Gastrocnemius medialis (tissue), 4 donors: Measurements from ENCODE around the gene FBXW2. TPM values are rescaled to one million over a fixed set of nuclear protein-coding genes. Genes with fewer than 3 reads are reported as not detected.

Experiments used
- ATAC-seq, 2 donors: fragments of 150-250 bp; one replicate each; pipeline ENCODE4 v1.9.1; 2016
- DNase-seq, 2 donors: peaks; one replicate each; pipeline ENCODE4 v3.0.0-alpha.2; 2019
- H3K27ac ChIP-seq, 4 donors: fragments of 200-600 bp; sonication (generic); 1 replicate in 1 of 4; 2 replicates in 3 of 4; pipeline ENCODE4 v1.5.1; 2016 to 2018; ENCODE audit warnings: mild to moderate bottlenecking in 2 of 4, moderate library complexity in 1 of 4
- H3K27me3 ChIP-seq, 3 donors: fragments of 200-600 bp; sonication (generic) in 2 of 3; 1 replicate in 1 of 3; 2 replicates in 2 of 3; pipeline versions ENCODE4 v1.5.1 to v1.6.0; 2016 to 2019; ENCODE audit warnings: mild to moderate bottlenecking in 1 of 3, moderate library complexity in 1 of 3
- H3K36me3 ChIP-seq, 2 donors: fragments of 200-600 bp; sonication (generic) in 1 of 2; one replicate each; pipeline ENCODE4 v1.5.1; 2017 to 2018
- H3K4me1 ChIP-seq, 2 donors: fragments of 200-600 bp; sonication (generic) in 1 of 2; one replicate each; pipeline ENCODE4 v1.5.1; 2016 to 2017; ENCODE audit warnings: mild to moderate bottlenecking in 2 of 2
- H3K4me3 ChIP-seq, 4 donors: fragments of 200-600 bp; sonication (generic) in 3 of 4; 1 replicate in 1 of 4; 2 replicates in 3 of 4; pipeline ENCODE4 v1.5.1; 2016 to 2019; ENCODE audit warnings: mild to moderate bottlenecking in 2 of 4
- H3K9me3 ChIP-seq, 3 donors: fragments of 200-600 bp; sonication (generic) in 2 of 3; 1 replicate in 1 of 3; 2 replicates in 2 of 3; pipeline ENCODE4 v1.5.1; 2016 to 2019
- CTCF ChIP-seq, 5 experiments: fragments of 450-650 bp in 3 of 5; fragments of 200-600 bp in 2 of 5; sonication (generic) in 2 of 5; IDR thresholded peaks in 4 of 5; conservative IDR thresholded peaks in 1 of 5; 1 replicate in 4 of 5; 2 replicates in 1 of 5; pipeline ENCODE4 v1.5.1; 2016 to 2019; ENCODE audit warnings: antibody characterized with exemption in 5 of 5, mild to moderate bottlenecking in 3 of 5, moderate library complexity in 3 of 5
- POLR2A ChIP-seq, 2 donors: fragments of 450-650 bp; IDR thresholded peaks; one replicate each; pipeline ENCODE4 v1.6.1; 2017; ENCODE audit warnings: antibody characterized with exemption in 2 of 2, mild to moderate bottlenecking in 2 of 2, moderate library complexity in 2 of 2
- in situ Hi-C, 4 donors: fragments of 200-750 bp; cut with MboI; loops; one replicate each; pipeline versions ENCODE4 v1.15.0 to v1.8.0; 2017; ENCODE audit warnings: low sequenced_read_pairs in 4 of 4
- intact Hi-C: fragments of 100-400 bp; cut with DNase I; formaldehyde crosslinking; loops from one replicate; pipeline ENCODE4 v1.15.1; 2023; ENCODE audit warnings: low total_unique reads
- total RNA-seq, 4 donors: library from RNA; depleted of rRNA; stranded (reverse); fragments of >200 nt; gene quantifications; one replicate each; pipeline versions ENCODE4 v1.1.0 to v1.2.3, GENCODE V29; 2016

FBXW2 gene
- total RNA-seq, 4 donors from 2014 or later, result 17.0 to 20.0 (median 19.0) TPM

GRCh38 chr9:120777229-120777628 lies 16.0 kb downstream of the FBXW2 start:
- Histone ChIP-seq H3K27me3 (no peaks in the 10 kb centered on the region), H3K4me3 (no peak overlapping the region), H3K36me3 (peaks cover 0 to 55% of the 10 kb centered on the region in 2 donors), H3K4me1 (no peaks in the 10 kb centered on the region), H3K27ac (no peak overlapping the region), H3K9me3 (no peaks in the 10 kb centered on the region)
- TF ChIP-seq POLR2A (IDR thresholded peaks at IDR 0.05), result no peak
- TF ChIP-seq CTCF (IDR thresholded peaks at IDR 0.05 in 4 of 5, conservative IDR thresholded peaks at IDR 0.05 in 1 of 5), result no peak
- in situ Hi-C loops (no loop called here), intact Hi-C loops (no loop called here)
- ATAC-seq (no peak), DNase-seq (no peak)

- TF ChIP-seq CTCF (IDR thresholded peaks at IDR 0.05 in 4 of 5, conservative IDR thresholded peaks at IDR 0.05 in 1 of 5), result no peak
- no peak for TF ChIP-seq POLR2A (IDR thresholded peaks at IDR 0.05)
- in situ Hi-C loops, result no loop called here
- ATAC-seq (no peak), DNase-seq (no peak)
- H3K27ac ChIP-seq, result no peak overlapping the region
- H3K4me3 ChIP-seq, result no peak overlapping the region
- H3K36me3 ChIP-seq, result peaks cover 0 to 55% of the 10 kb centered on the region in 2 donors
- no peaks in the 10 kb centered on the region for H3K9me3 ChIP-seq
- no peaks in the 10 kb centered on the region for H3K27me3 ChIP-seq
- intact Hi-C loops, result no loop called here
- no peaks in the 10 kb centered on the region for H3K4me1 ChIP-seq
Observed at GRCh38 chr9:120776788-120777187, 16.4 kb downstream of the FBXW2 start.

GRCh38 chr9:120775859-120776258 lies 17.4 kb downstream of the FBXW2 start:
- intact Hi-C loops (no loop called here), in situ Hi-C loops (no loop called here)
- no peak for ATAC-seq
- Histone ChIP-seq H3K4me3 (no peak overlapping the region), H3K9me3 (no peaks in the 10 kb centered on the region), H3K27me3 (no peaks in the 10 kb centered on the region), H3K27ac (no peak overlapping the region), H3K4me1 (no peaks in the 10 kb centered on the region), H3K36me3 (peaks cover 0 to 64% of the 10 kb centered on the region in 2 donors)
- no peak for DNase-seq
- TF ChIP-seq CTCF (IDR thresholded peaks at IDR 0.05 in 4 of 5, conservative IDR thresholded peaks at IDR 0.05 in 1 of 5), result no peak
- TF ChIP-seq POLR2A (IDR thresholded peaks at IDR 0.05), result no peak

- Histone ChIP-seq H3K27me3 (no peaks in the 10 kb centered on the region), H3K4me3 (no peak overlapping the region), H3K36me3 (peaks cover 0 to 72% of the 10 kb centered on the region in 2 donors), H3K9me3 (no peaks in the 10 kb centered on the region), H3K4me1 (no peaks in the 10 kb centered on the region), H3K27ac (no peak overlapping the region)
- DNase-seq (no peak), ATAC-seq (no peak)
- in situ Hi-C loops (loop anchor here in 2 of 4 donors (25.0 kb wide), 1 partner anchor 163 kb away; the partner anchor contains the start of gene TRAF1 (in 2 of the 2)), intact Hi-C loops (no loop called here)
- TF ChIP-seq CTCF (IDR thresholded peaks at IDR 0.05 in 4 of 5, conservative IDR thresholded peaks at IDR 0.05 in 1 of 5) (no peak), POLR2A (IDR thresholded peaks at IDR 0.05) (no peak)
Observed at GRCh38 chr9:120774719-120775118, 18.5 kb downstream of the FBXW2 start.

GRCh38 chr9:120773256-120773655 lies 20.0 kb downstream of the FBXW2 start:
- H3K9me3 ChIP-seq, result no peaks in the 10 kb centered on the region
- ATAC-seq (no peak), DNase-seq (no peak)
- intact Hi-C loops, result no loop called here
- in situ Hi-C loops, result loop anchor here in 2 of 4 donors (25.0 kb wide), 1 partner anchor 164 kb away; the partner anchor contains the start of gene TRAF1 (in 2 of the 2)
- H3K4me1 ChIP-seq, result no peaks in the 10 kb centered on the region
- no peak for TF ChIP-seq CTCF (IDR thresholded peaks at IDR 0.05 in 4 of 5, conservative IDR thresholded peaks at IDR 0.05 in 1 of 5)
- no peak for TF ChIP-seq POLR2A (IDR thresholded peaks at IDR 0.05)
- H3K27me3 ChIP-seq, result no peaks in the 10 kb centered on the region
- H3K27ac ChIP-seq, result no peak overlapping the region
- H3K36me3 ChIP-seq, result peaks cover 0 to 79% of the 10 kb centered on the region in 2 donors
- no peak overlapping the region for H3K4me3 ChIP-seq
